Ascending aorta (tissue), 2 donors: ENCODE results near the gene GALNT14. TPM values are rescaled to one million over a fixed set of nuclear protein-coding genes. Genes with fewer than 3 reads are reported as not detected.

Experiments used
- DNase-seq, 2 donors: peaks; one replicate each; pipeline ENCODE4 v3.0.0-alpha.2; 2019; ENCODE audit warnings: low spot score in 2 of 2
- H3K27ac ChIP-seq, 2 donors: fragments of 200-600 bp; sonication (generic); one replicate each; pipeline ENCODE4 v1.5.1; 2016 to 2017; ENCODE audit warnings: mild to moderate bottlenecking in 1 of 2
- H3K27me3 ChIP-seq: fragments of 200-600 bp; sonication (generic); one replicate; pipeline ENCODE4 v1.5.1; 2017
- H3K36me3 ChIP-seq, 2 donors: fragments of 200-600 bp; sonication (generic); one replicate each; pipeline ENCODE4 v1.5.1; 2016
- H3K4me1 ChIP-seq, 2 donors: fragments of 200-600 bp; sonication (generic); one replicate each; pipeline ENCODE4 v1.5.1; 2016 to 2017; ENCODE audit warnings: mild to moderate bottlenecking in 1 of 2
- H3K4me3 ChIP-seq, 2 donors: fragments of 200-600 bp; sonication (generic); one replicate each; pipeline ENCODE4 v1.5.1; 2016 to 2017; ENCODE audit warnings: mild to moderate bottlenecking in 1 of 2
- H3K9me3 ChIP-seq, 2 donors: fragments of 200-600 bp; sonication (generic); one replicate each; pipeline ENCODE4 v1.5.1; 2016
- intact Hi-C: fragments of 100-400 bp; cut with DNase I; formaldehyde crosslinking; loops from one replicate; pipeline ENCODE4 v1.15.1; 2023
- total RNA-seq: library from RNA; depleted of rRNA; stranded (reverse); fragments of >200 nt; gene quantifications from one replicate; pipeline ENCODE4 v1.1.0, GENCODE V29; 2016
- TF ChIP-seq, protein P1 (sequence below), 3 experiments: fragments of 200-600 bp in 2 of 3; fragments of 450-650 bp in 1 of 3; sonication (generic) in 2 of 3; IDR thresholded peaks; one replicate each; pipeline ENCODE4 v1.5.1; 2016 to 2019; ENCODE audit warnings: antibody characterized with exemption in 3 of 3, mild to moderate bottlenecking in 1 of 3, moderate library complexity in 1 of 3

Gene GALNT14
- total RNA-seq, 1 donor from 2014 or later, result not detected

DNA sequence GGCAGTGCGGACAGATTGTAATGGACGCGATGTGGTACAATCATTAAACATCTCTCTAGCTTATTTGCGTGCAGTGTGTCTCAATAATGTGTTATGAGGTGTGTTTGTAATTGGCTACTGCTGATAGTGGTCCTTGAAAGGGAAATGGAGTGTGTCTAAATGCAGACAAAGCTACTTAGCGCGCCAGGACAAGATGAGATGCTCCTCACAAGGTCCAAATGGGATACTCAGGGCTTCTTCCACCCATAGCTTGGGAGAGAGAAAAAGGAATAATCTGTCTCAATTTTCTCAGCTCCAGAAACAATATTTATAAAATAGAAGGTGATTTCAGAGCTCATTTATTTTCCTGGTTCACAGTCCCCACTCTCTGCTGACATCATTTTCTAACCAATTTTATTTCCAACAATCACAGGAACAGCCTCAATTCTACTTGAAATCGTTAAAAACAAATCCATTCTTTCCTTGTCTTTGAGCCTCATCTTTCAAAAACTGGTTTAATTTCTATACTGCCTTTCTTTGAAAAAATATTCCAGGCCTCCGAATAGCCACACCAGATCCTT lies 28.5 kb downstream of the GALNT14 start:
- H3K27ac ChIP-seq, result no peak overlapping the region
- no peaks in the 10 kb centered on the region for H3K9me3 ChIP-seq
- no peaks in the 10 kb centered on the region for H3K36me3 ChIP-seq
- intact Hi-C loops, result no loop called here
- DNase-seq, result no peak
- H3K4me3 ChIP-seq, result no peak overlapping the region
- no peaks in the 10 kb centered on the region for H3K27me3 ChIP-seq
- TF ChIP-seq, protein P1, sequence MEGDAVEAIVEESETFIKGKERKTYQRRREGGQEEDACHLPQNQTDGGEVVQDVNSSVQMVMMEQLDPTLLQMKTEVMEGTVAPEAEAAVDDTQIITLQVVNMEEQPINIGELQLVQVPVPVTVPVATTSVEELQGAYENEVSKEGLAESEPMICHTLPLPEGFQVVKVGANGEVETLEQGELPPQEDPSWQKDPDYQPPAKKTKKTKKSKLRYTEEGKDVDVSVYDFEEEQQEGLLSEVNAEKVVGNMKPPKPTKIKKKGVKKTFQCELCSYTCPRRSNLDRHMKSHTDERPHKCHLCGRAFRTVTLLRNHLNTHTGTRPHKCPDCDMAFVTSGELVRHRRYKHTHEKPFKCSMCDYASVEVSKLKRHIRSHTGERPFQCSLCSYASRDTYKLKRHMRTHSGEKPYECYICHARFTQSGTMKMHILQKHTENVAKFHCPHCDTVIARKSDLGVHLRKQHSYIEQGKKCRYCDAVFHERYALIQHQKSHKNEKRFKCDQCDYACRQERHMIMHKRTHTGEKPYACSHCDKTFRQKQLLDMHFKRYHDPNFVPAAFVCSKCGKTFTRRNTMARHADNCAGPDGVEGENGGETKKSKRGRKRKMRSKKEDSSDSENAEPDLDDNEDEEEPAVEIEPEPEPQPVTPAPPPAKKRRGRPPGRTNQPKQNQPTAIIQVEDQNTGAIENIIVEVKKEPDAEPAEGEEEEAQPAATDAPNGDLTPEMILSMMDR (IDR thresholded peaks at IDR 0.05), result no peak
- peaks cover 0 to 3% of the 10 kb centered on the region in 2 donors for H3K4me1 ChIP-seq

DNA sequence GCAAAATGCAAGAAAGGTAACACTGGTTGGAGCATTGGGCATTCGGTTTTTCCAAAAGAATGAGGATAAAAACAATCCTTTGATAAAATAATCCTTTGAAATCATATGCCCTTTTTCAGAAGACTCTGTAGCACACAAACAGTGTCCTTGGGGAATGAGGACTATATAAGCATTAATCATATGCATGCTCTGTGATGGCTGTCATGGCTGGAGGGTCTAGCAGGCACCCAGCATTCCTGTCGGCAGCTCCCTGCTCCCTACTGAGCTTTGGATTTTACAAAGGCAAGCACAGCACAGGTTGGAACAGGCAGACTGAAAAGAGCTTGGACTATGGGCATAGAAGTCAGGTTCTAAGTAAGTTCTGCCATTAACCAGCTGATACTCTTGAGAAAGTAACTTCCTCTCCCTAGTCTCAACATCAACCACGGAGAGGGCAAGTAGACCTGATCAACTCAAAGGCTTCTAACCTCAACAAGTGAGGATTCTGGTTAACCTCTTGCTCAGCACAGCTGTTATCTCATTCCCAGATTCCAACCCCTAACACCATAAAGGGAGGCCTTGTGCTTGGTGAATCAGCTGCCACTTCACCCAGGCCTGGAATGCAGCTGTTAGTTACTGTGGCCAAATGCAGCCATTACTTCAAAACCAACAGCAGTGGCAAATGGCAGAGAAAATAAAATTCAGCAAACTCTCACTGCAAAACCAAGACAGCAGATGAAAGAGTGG lies 29.5 kb downstream of the GALNT14 start:
- no peaks in the 10 kb centered on the region for H3K36me3 ChIP-seq
- no peaks in the 10 kb centered on the region for H3K27me3 ChIP-seq
- TF ChIP-seq, protein P1 (IDR thresholded peaks at IDR 0.05), result no peak
- no peak overlapping the region for H3K4me3 ChIP-seq
- no peak for DNase-seq
- H3K9me3 ChIP-seq, result no peaks in the 10 kb centered on the region
- peaks cover 0 to 3% of the 10 kb centered on the region in 2 donors for H3K4me1 ChIP-seq
- intact Hi-C loops, result no loop called here
- H3K27ac ChIP-seq, result no peak overlapping the region

DNA sequence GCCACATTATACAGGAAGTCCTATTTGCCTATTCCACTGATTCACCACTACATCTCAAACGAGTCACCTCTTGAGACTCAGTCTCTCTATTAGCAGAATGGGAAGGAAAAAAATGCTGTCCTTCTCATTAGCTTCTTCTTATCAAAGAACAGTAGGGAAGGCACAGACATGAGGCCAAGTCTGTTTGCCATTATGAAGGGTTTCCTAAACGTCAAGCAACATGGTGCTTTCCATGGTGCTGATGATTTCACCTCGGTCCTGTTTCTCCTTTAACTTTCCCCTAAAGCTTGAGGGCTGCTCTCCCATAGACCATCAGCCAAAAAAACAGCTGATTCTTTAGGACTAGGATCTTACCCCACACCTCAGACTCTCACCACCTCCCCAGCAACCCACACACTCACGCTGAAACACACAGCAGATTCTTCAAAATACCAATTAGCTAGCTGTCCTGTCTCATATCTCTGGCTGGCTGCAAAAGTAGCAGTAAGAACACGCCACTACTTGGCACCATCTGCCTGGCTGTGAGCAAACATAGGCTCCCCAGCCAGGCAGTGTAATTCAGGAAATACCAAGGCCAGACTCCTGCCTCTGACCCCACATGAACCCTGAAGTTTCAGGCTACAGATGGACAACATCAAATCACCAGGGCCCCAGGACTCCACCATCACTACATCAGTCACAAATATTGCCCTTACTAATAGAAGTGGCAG lies 30.5 kb downstream of the GALNT14 start:
- peaks cover 0 to 3% of the 10 kb centered on the region in 2 donors for H3K4me1 ChIP-seq
- no peaks in the 10 kb centered on the region for H3K27me3 ChIP-seq
- H3K4me3 ChIP-seq, result no peak overlapping the region
- no peaks in the 10 kb centered on the region for H3K36me3 ChIP-seq
- TF ChIP-seq, protein P1 (IDR thresholded peaks at IDR 0.05), result no peak
- DNase-seq, result no peak
- H3K9me3 ChIP-seq, result no peaks in the 10 kb centered on the region
- no peak overlapping the region for H3K27ac ChIP-seq
- intact Hi-C loops, result no loop called here

DNA sequence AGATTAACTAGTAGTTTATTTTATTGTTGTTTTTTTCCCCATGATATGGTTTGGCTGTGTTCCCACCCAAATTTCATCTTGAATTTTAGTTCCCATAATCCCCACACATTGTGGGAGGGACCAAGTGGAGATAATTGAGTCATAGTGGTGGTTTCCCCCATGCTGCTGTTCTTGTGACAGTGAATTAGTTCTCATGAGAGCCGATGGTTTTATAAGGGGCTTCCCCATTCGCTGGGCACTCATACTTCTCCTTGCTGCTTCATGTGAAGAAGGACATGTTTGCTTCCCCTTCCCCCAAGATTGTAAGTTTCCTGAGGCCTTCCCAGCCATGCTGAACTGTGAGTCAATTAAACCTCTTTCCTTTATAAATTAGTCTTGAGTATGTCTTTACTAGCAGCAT lies 36.5 kb downstream of the GALNT14 start:
- TF ChIP-seq, protein P1 (IDR thresholded peaks at IDR 0.05), result no peak
- intact Hi-C loops, result no loop called here
- Histone ChIP-seq H3K4me3 (no peak overlapping the region), H3K27me3 (no peaks in the 10 kb centered on the region), H3K36me3 (no peaks in the 10 kb centered on the region), H3K4me1 (no peaks in the 10 kb centered on the region), H3K27ac (no peak overlapping the region), H3K9me3 (no peaks in the 10 kb centered on the region)
- DNase-seq, result no peak

DNA sequence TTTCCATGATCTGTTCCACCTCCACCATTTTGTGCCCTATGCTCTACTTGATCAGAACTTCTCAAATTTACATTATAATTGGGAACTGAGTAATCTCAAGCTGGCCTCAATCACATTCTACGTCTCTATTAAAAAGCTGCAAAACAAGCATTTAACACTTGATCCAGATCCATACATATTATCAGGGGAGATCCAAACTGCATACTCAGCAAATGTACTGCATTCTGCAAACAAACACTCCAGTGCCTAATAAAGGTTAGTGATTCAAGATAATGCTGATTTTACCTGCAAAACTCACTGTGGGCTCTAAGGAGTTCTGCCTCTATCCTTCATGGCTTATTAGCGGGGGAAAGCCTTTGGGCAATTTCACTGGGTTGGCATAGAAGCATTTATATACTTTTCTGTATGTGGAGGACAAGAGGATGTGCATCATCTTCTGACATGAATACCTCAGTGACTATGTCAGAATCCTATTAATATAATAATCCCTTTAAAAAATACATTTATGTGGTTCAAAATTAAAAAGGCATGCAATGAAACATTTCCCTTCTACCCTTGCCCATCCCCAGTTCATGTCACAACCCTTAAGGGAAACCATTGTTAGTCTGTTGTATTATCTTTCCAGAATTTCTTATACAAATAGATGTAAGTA lies 40.2 kb downstream of the GALNT14 start:
- no peaks in the 10 kb centered on the region for H3K36me3 ChIP-seq
- H3K4me3 ChIP-seq, result no peak overlapping the region
- H3K27me3 ChIP-seq, result no peaks in the 10 kb centered on the region
- TF ChIP-seq, protein P1 (IDR thresholded peaks at IDR 0.05), result no peak
- DNase-seq, result no peak
- H3K9me3 ChIP-seq, result no peaks in the 10 kb centered on the region
- H3K27ac ChIP-seq, result no peak overlapping the region
- intact Hi-C loops, result no loop called here
- no peaks in the 10 kb centered on the region for H3K4me1 ChIP-seq
